HepG2 (cell line): Measurements from ENCODE around the gene ATN1. TPM values are rescaled to one million over a fixed set of nuclear protein-coding genes. Genes with fewer than 3 reads are reported as not detected.

Source experiments
- DRAP1 ChIP-seq: IDR thresholded peaks from 2 replicates; pipeline ENCODE4 v1.6.1; 2016; ENCODE audit warnings: missing genetic modification reagents, missing compliant biosample characterization
- HNF1B ChIP-seq: sonication (generic); formaldehyde crosslinking; IDR thresholded peaks from 2 replicates; pipeline ENCODE4 v1.5.1; 2020; ENCODE audit warnings: mild to moderate bottlenecking, moderate library complexity, missing genetic modification reagents
- MEIS2 ChIP-seq: sonication (generic); formaldehyde crosslinking; IDR thresholded peaks from 2 replicates; pipeline ENCODE4 v1.9.0; 2021; ENCODE audit warnings: mild to moderate bottlenecking, missing genetic modification reagents
- NPAS2 ChIP-seq: sonication (generic); formaldehyde crosslinking; IDR thresholded peaks from 2 replicates; pipeline ENCODE4 v1.8.0; 2022; ENCODE audit warnings: mild to moderate bottlenecking, missing genetic modification reagents, borderline replicate concordance
- RCOR2 ChIP-seq: IDR thresholded peaks from 2 replicates; pipeline ENCODE4 v1.6.1; 2016; ENCODE audit warnings: missing biosample characterization, missing genetic modification reagents
- SCMH1 ChIP-seq: sonication (generic); formaldehyde crosslinking; IDR thresholded peaks from 2 replicates; pipeline ENCODE4 v1.9.0; 2021; ENCODE audit warnings: missing genetic modification reagents, mild to moderate bottlenecking, borderline replicate concordance
- SMAD1 ChIP-seq: sonication (generic); formaldehyde crosslinking; IDR thresholded peaks from 2 replicates; pipeline ENCODE4 v1.4.0; 2020; ENCODE audit warnings: missing genetic modification reagents, low read depth, mild to moderate bottlenecking, borderline replicate concordance
- TEAD3 ChIP-seq: optimal IDR thresholded peaks from 2 replicates; pipeline ENCODE3; 2016; ENCODE audit warnings: borderline replicate concordance
- ZBTB43 ChIP-seq: sonication (generic); formaldehyde crosslinking; conservative IDR thresholded peaks from 2 replicates; pipeline ENCODE4 v1.4.0; 2020; ENCODE audit warnings: missing genetic modification reagents
- ZNF264 ChIP-seq: sonication (generic); formaldehyde crosslinking; IDR thresholded peaks from 2 replicates; pipeline ENCODE4 v1.4.0; 2020; ENCODE audit warnings: missing genetic modification reagents
- ZNF512 ChIP-seq: sonication (generic); formaldehyde crosslinking; IDR thresholded peaks from 2 replicates; pipeline ENCODE4 v1.4.0; 2020; ENCODE audit warnings: mild to moderate bottlenecking, missing genetic modification reagents
- ZNF572 ChIP-seq: sonication (generic); formaldehyde crosslinking; IDR thresholded peaks from 2 replicates; pipeline ENCODE4 v1.5.1; 2020; ENCODE audit warnings: mild to moderate bottlenecking, missing genetic modification reagents
- ZNF646 ChIP-seq: sonication (generic); formaldehyde crosslinking; IDR thresholded peaks from 2 replicates; pipeline ENCODE4 v1.9.0; 2021; ENCODE audit warnings: mild to moderate bottlenecking, missing genetic modification reagents
- ZNF674 ChIP-seq: sonication (generic); formaldehyde crosslinking; IDR thresholded peaks from 2 replicates; pipeline ENCODE4 v1.5.0; 2020; ENCODE audit warnings: low read depth, mild to moderate bottlenecking, missing genetic modification reagents
- ZNF724P ChIP-seq: sonication (generic); formaldehyde crosslinking; IDR thresholded peaks from 2 replicates; pipeline ENCODE4 v1.8.0; 2022; ENCODE audit warnings: missing genetic modification reagents, borderline replicate concordance
- ZSCAN25 ChIP-seq: sonication (generic); formaldehyde crosslinking; IDR thresholded peaks from 2 replicates; pipeline ENCODE4 v1.8.0; 2022; ENCODE audit warnings: mild to moderate bottlenecking, missing genetic modification reagents
- polyA plus RNA-seq, 8 experiments: library from polyadenylated mRNA; depleted of rRNA in 3 of 8; stranded (reverse) in 7 of 8; unstranded in 1 of 8; fragments of >200 nt; fragmentation: Illumina TruSeq in 4 of 8; extraction: Trizol in 4 of 8; gene quantifications; 2 replicates each; pipeline versions ENCODE4 v1.2.1 to v1.2.3, GENCODE V29; 2011 to 2016; ENCODE audit warnings: low read depth in 4 of 8, missing spikeins in 1 of 8, mixed read lengths in 1 of 8; ENCODE audit not compliant: insufficient read depth in 1 of 8
- total RNA-seq, 5 experiments: library from RNA; depleted of rRNA; stranded (reverse); fragments of >200 nt; fragmentation: Illumina TruSeq; extraction: Trizol; gene quantifications; 2 replicates each; pipeline ENCODE4 v1.2.3, GENCODE V29; 2016; ENCODE audit warnings: low read depth in 1 of 5

The ATN1 gene
- total and polyA plus RNA-seq, 2 of the 13 experiments (the other 11 are each of a cell fraction or from before 2014, with no cell fraction given) = 2.1 to 8.6 TPM

GRCh38 chr12:6943722-6944380 lies 16.1 kb downstream of the ATN1 start, which contains the start of the genes C12orf57 and RNU7-1 (continued):
- TF ChIP-seq ZBTB43 (CRISPR knock-in tag) (peak; percentile 30; the same call in 1 of the 2 replicates), ZNF512 (no peak), TEAD3 (CRISPR knock-in tag) (peak; percentile 27), DRAP1 (peak; percentile 100), SCMH1 (CRISPR knock-in tag) (no peak), SMAD1 (CRISPR knock-in tag) (no peak; the same call in 1 of the 2 replicates), ZNF264 (peak; percentile 35), ZNF572 (no peak), HNF1B (CRISPR knock-in tag) (no peak), RCOR2 (0 out of 2 replicates have a peak, but pooled peaks have one; percentile 66), NPAS2 (CRISPR knock-in tag) (no peak), MEIS2 (CRISPR knock-in tag) (0 out of 2 replicates have a peak, but pooled peaks have one; percentile 28), ZSCAN25 (no peak), ZNF646 (CRISPR knock-in tag) (no peak), ZNF674 (CRISPR knock-in tag) (no peak), ZNF724P (no peak)
